ENCODE measurements around the gene EGLN1.

- TF ChIP-seq CTCF (IDR thresholded peaks at IDR 0.05) (peak; percentile 37; the same call in 1 of the 2 replicates), ZFX (IDR thresholded peaks at IDR 0.05; ENCODE audit: borderline replicate concordance) (no peak)
These were observed 99.1 kb downstream of the EGLN1 start for GRCh38 chr1:231322880-231323530.

Measured in 22Rv1 (cell line).